GM19023 (cell line): ENCODE results near the gene CDK8.

ENCODE experiments used
- ATAC-seq: cut with Tn5 transposase; IDR thresholded peaks from one replicate; pipeline ENCODE4 v1.9.1; 2021; ENCODE audit warnings: mild to moderate bottlenecking, moderate library complexity; ENCODE audit not compliant: unreplicated experiment

Gene CDK8

DNA sequence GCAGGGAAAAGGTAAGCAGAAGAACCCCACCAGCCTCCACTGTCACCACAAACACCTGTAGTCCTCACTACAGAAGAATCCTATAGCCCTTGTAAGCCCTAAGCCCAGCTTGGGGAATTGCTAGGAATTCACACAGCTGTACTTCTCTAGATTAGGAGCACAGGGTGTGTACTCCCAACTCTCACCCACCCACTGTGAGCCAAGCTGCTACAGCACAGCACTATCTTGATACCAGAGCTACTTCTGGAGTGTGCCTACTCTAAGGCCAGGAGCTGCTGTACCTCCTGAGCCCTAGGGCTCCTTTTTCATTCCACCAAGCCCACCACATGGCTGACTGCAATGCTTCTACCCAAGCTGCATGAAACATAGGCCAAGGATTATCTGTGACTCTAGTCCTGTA, 181.2 kb downstream of the CDK8 start:
- ATAC-seq = no peak

DNA sequence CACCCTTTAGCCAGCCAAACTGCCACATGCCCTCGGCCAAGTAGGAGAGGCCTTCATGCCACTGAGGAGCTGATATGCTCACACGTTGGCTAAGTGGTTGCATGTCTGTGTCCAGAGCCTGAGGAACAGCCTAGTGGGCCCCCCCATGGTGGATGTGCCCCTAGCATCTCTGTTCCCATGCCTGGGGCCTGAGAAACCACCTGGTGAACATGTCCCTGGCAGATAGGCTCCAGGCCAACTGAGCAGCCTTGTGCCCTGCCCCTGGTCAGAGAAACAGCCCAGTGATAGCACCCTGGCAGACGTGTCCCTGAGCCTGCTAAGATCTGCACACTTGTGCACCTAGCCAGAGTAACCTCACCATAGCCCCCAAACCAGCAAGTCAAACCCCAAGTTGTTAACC, 181.7 kb downstream of the CDK8 start:
- ATAC-seq = no peak

DNA sequence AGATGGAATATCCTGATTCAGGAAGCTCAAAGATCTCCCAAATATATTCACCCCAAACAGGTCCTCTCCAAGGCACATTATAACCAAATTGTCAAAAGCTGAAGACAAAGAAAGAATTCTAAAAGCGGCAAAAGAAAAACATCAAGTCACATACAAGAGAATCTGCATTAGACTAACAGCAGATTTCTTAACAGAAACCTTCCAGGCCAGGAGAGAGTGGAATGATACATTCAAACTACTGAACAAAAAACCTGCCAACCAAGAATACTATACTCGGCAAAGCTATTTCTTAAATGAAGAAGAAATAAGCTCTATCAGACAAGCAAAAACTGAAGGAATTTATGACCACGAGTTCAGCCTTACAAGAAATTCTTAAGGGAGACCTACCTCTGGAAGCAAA, 183.0 kb downstream of the CDK8 start:
- no peak for ATAC-seq

DNA sequence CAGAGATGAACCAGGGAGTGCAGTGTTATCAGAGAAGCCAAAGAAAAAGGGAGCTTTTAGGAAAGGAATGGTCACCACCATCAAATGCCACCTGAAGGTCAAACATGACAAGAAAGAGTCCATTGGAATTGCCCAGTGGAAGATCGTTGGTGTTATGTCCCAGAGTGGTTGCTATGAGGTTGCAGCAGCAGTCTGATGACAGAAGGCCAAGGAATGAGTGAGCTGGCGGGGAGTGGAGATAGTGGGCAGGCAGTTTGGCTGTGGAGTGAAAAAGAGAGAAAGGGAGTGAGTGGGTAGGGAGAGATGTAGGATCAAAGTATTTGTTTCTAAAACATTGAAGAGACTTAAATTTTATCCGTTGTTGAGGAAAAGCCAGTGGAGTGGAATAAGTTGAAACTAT, 186.2 kb downstream of the CDK8 start:
- no peak for ATAC-seq

DNA sequence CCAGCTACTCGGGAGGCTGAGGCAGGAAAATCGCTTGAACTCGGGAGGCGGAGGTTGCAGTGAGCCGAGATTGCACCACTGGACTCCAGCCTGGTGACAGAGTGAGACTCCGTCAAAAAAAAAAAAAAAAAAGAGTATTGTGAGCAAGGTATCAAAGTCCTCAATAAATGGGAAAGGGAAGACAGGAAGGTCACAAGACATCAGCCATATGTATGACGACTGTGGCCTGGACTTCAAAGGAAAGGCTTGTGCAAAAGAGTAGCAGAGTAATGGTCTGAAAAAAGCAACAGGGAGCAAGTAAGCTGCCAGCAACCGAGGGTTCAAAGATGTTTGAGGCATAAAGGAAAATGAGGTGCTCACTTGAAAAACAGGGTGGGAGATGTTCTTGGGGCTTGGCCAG, 187.5 kb downstream of the CDK8 start:
- no peak for ATAC-seq

DNA sequence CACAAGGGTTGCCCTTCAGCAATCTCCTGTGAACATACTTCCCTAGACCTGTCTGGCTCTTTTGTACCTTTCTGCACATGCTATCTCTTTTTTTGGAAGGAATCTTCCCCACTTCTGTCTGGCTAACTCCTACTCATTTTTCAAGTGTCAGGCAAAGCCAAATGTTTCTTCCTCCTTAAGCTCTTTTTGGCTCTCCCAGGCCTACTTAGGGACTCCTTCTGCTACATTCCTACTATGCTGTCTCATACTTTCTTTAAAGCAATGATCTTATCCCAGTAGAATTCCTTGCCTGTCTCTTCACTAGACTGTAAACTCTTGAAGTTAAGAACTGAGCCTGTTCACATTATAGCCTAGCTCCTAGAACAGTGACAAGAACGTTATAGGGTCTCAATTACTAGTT, 188.6 kb downstream of the CDK8 start:
- ATAC-seq = no peak

DNA sequence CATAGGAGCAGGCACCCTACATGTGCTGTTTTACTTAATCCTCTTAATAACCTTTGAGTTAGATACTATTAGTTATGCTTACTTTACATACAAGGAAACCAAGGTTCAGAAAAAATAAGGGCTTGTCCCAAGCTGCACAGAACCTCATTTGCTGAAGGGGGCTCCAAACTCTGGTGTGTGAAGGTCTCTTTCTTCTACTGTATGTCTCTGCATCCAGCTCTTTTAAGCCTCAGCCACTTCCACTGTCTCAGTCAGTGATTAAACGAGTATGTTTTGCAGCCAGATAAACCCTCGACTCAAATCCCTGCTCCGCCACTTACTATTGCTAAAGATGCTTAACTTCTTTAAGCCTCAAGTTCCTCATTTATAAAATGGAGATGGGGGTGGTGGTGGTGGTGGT, 191.2 kb downstream of the CDK8 start:
- no peak for ATAC-seq

DNA sequence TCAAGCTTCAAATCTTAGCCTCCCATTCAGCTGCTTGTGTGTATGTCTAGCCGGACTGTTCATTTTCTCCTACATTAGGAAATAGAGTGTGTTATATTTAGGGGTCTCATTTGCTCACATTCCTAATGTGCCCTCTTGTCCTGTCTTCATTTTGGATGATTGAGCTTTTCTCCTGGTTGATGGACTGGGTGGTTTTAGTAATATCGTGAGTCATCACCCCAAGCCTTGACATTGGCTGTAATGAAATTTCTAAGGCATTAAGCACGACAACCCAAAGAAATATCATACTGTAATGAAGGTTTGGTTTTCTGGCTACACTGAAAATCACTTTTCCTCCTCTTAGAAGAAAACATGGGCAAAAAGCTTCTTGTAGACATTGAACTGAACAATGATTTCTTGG, 192.8 kb downstream of the CDK8 start:
- ATAC-seq = no peak

DNA sequence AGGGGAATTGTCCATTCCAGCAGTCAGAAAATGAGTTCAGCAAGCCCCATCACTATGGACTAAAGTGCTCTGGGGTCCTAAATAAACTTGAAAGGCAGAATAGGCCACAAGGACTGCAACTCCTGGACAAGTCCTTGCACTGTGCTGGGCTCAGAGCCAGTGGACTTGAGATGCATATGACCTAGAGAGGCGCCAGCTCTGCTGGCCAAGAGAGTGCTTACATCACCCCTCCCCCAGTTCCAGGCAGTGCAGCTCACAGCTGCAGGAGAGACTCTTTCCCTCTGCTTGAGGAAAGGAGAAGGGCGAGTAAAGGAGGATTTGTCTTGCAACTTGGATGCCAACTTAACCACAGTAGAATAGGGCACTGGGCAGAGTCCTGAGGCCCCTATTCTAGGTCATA, 194.1 kb downstream of the CDK8 start:
- ATAC-seq = no peak

DNA sequence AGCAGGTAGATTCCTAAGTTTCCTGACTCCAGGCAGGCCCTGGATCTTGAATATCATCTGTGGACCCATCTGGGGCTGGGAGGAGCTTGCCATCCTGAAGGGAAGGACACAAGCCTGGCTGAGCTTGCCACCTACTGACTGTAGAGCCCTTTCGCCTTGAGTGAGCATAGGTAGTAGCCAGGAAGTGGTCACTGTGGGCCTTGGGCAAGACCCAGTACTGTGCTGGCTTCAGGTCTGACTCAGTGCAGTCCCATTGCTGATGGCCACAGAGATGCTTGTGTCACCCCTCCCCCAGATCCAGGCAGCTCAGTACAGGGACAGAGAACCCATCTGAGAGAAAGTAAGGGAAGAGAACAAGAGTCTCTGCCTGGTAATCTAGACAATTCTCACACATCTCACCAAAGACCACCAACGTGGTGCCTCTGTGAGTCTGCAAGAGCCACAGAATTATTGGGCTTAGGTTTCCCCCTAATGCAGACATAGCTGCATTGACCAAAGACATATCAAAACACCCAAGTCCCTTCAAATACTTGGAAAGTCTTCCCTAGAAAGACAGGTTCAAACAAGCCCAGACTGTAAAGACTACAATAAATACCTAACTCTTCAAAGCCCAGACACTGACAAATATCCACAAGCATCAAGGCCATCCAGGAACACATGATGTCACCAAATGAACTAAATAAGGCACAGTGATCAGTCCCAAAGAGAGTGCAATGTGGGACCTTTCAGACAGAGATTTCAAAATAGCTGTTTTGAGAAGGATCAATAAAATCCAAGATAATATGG, 195.3 kb downstream of the CDK8 start:
- ATAC-seq = no peak
